Measurements from ENCODE around the gene PTPDC1. TPM values are rescaled to one million over a fixed set of nuclear protein-coding genes. Genes with fewer than 3 reads are reported as not detected.

The PTPDC1 gene
- total and polyA plus RNA-seq, 2 of the 8 experiments (the other 6 are each of a cell fraction or from before 2014, with no cell fraction given): 4.1 to 7.3 TPM

DNA sequence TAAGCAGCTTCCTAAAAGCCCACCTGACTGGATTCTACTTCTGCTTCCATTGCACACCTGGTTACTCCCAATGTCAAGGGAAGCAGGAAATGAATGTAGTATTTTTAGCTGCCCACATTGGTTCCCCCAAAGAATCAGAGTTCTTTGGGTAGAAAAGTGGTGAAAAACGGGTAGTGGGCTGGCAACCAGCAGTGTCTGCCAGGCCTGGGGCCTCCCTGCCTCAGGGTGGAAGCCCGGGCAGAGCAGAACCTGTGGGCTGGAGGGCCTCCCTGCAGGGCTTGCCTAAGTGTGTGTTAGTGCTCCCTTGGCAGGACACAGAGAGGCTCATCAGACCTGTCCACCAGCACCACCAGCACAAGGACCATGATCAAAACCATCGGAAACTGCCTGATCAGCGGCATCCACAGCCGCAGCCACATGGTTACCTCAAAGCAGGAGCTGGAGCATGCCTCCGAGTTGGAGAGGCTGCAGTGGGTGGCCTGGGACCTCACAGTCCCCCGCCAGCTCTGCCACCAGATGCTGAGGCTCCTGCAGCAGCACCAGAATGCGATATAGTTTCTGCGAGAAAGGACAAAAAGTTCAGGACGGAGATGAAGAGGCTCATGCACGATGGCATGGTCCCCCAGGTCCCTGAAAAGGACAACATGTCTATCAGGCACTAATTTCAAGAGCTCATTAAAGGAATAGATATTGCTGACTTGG is 72.2 kb downstream of the PTPDC1 start:
- H2BK120ac ChIP-seq (replicated peaks; ENCODE audit: low read depth, low read length): no peak overlapping the region
- H4K91ac ChIP-seq (replicated peaks; ENCODE audit: insufficient read length, low read length): no peak overlapping the region
- no peak overlapping the region for H3K4ac ChIP-seq (replicated peaks; ENCODE audit: insufficient read length, low read depth, low read length)
- H2BK12ac ChIP-seq (ENCODE audit: low read depth, low read length): no peak overlapping the region
- H4K8ac ChIP-seq (ENCODE audit: extremely low read depth, insufficient read depth, low read length): no peak overlapping the region
- no peak overlapping the region for H3K4me3 ChIP-seq (ENCODE audit: extremely low read depth in 1 of 4, insufficient read depth in 2 of 4, low read depth in 3 of 4, low read length in 4 of 4)
- H3K9ac ChIP-seq (replicated peaks in 1 of 4; ENCODE audit: extremely low read depth in 1 of 4, low read depth in 3 of 4, low read length in 3 of 4): no peak overlapping the region
- no peak overlapping the region for H2AK5ac ChIP-seq (ENCODE audit: low read depth, low read length)
- H3K14ac ChIP-seq (ENCODE audit: insufficient read length): no peak overlapping the region
- no peak overlapping the region for H4K5ac ChIP-seq (ENCODE audit: insufficient read length, low read depth, low read length)
- FAIRE-seq: no peak
- no peak overlapping the region for H2BK20ac ChIP-seq (ENCODE audit: low read length)
- H3K4me1 ChIP-seq (replicated peaks in 1 of 4; ENCODE audit: control insufficient read depth in 3 of 4, insufficient read depth in 4 of 4, low read length in 3 of 4): peaks cover 0 to under 1% (median 0%) of the 10 kb centered on the region in 4 experiments; a peak in 1 of 7 replicates
- no peaks in the 10 kb centered on the region for H3K79me1 ChIP-seq (ENCODE audit: low read depth, low read length)
- H3K18ac ChIP-seq (ENCODE audit: extremely low read depth, low read length): no peak overlapping the region
- no peaks in the 10 kb centered on the region for H3K36me3 ChIP-seq (ENCODE audit: control insufficient read depth in 2 of 4, insufficient read depth in 4 of 4, low read length in 3 of 4)
- no peaks in the 10 kb centered on the region for H3K79me2 ChIP-seq (ENCODE audit: control insufficient read depth in 1 of 2, insufficient read depth in 2 of 2, low read length in 2 of 2)
- no peak overlapping the region for H2BK5ac ChIP-seq (ENCODE audit: low read depth, low read length)
- H2AFZ ChIP-seq (ENCODE audit: low read length): 0 out of 2 replicates have a peak overlapping the region, but pooled peaks have one; percentile 36
- H3K23ac ChIP-seq (ENCODE audit: insufficient read length): no peak overlapping the region
- no peak overlapping the region for H2BK15ac ChIP-seq (ENCODE audit: low read length)
- CTCF ChIA-PET (ENCODE audit: partially characterized antibody): interaction anchor here (1.1 kb wide), 1 partner anchor 8 kb away, joined by 3 read pairs; no protein-coding TSS in a partner anchor
- no peak overlapping the region for H3K27ac ChIP-seq (ENCODE audit: low read depth, low read length)
- no peak for DNase-seq (ENCODE audit: low read depth in 1 of 2, low spot score in 2 of 2)
- POLR2A ChIA-PET (ENCODE audit: partially characterized antibody): interaction anchor here (0.8 to 2.0 kb wide), 4 partner anchors 9 to 56 kb away, joined by 3 to 7 read pairs (median 4); no protein-coding TSS in a partner anchor
- no peak overlapping the region for H3K56ac ChIP-seq (replicated peaks; ENCODE audit: insufficient read length, low read depth, low read length)
- H3K27me3 ChIP-seq (replicated peaks in 1 of 4; ENCODE audit: control insufficient read depth in 3 of 4, extremely low read depth in 1 of 4, insufficient read depth in 3 of 4, low read length in 3 of 4): no peaks in the 10 kb centered on the region; a peak in 1 of 7 replicates
- no peaks in the 10 kb centered on the region for H3K9me3 ChIP-seq (ENCODE audit: insufficient read depth in 2 of 2, low read depth in 1 of 2, low read length in 1 of 2)
- 89% methylated on average over 11 of the region's 11 CpGs; no CpG with 5 or more reads in 1 of the 2 experiments for WGBS, 2 experiments (ENCODE audit: extremely low coverage in 1 of 2, insufficient coverage in 1 of 2, insufficient read length in 1 of 2, insufficient replicate concordance in 2 of 2, low coverage in 1 of 2, low lambda C conversion rate in 2 of 2, missing lambda C conversion rate in 1 of 2)
- no peaks in the 10 kb centered on the region for H3K23me2 ChIP-seq (ENCODE audit: low read depth, low read length)
- H4K20me1 ChIP-seq (replicated peaks in 1 of 2; ENCODE audit: control insufficient read depth in 1 of 2, insufficient read depth in 2 of 2, low read length in 2 of 2): no peaks in the 10 kb centered on the region
- no peak overlapping the region for H3K4me2 ChIP-seq (ENCODE audit: insufficient read depth in 1 of 2, low read depth in 2 of 2, low read length in 2 of 2)
- TF ChIP-seq RXRA (IDR thresholded peaks at IDR 0.05; ENCODE audit: insufficient read depth, low read depth, low read length) (no peak), JUN (IDR thresholded peaks at IDR 0.05; ENCODE audit: low read depth, low read length) (no peak)
- TF ChIP-seq, protein P1, sequence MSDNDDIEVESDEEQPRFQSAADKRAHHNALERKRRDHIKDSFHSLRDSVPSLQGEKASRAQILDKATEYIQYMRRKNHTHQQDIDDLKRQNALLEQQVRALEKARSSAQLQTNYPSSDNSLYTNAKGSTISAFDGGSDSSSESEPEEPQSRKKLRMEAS (IDR thresholded peaks at IDR 0.05): no peak
